Left lung (tissue), 10 donors: ENCODE data around the gene MNX1. TPM values are rescaled to one million over a fixed set of nuclear protein-coding genes. Genes with fewer than 3 reads are reported as not detected.

Experiments
- ATAC-seq: fragments of 200-7000 bp; cut with Tn5 transposase; one replicate; pipeline ENCODE4 v1.9.1; 2020; ENCODE audit warnings: moderate library complexity
- DNase-seq, 4 donors: peaks; one replicate each; pipeline ENCODE4 v3.0.0-alpha.2; 2013 to 2020
- H3K27ac ChIP-seq, 2 donors: fragments of 200-600 bp; sonication (generic) in 1 of 2; one replicate each; pipeline versions ENCODE4 v1.5.0 to v1.8.0; 2020 to 2021
- H3K27me3 ChIP-seq, 2 donors: fragments of 200-600 bp; sonication (generic) in 1 of 2; one replicate each; pipeline versions ENCODE4 v1.5.0 to v1.8.0; 2020 to 2021
- H3K36me3 ChIP-seq, 2 donors: fragments of 200-600 bp; sonication (generic) in 1 of 2; one replicate each; pipeline versions ENCODE4 v1.5.0 to v1.8.0; 2020 to 2021
- H3K4me1 ChIP-seq, 2 donors: fragments of 200-600 bp; one replicate each; pipeline ENCODE4 v1.8.0; 2021
- H3K4me3 ChIP-seq, 2 donors: fragments of 200-600 bp; sonication (generic) in 1 of 2; one replicate each; pipeline versions ENCODE4 v1.5.0 to v1.8.0; 2020 to 2021; ENCODE audit warnings: mild to moderate bottlenecking in 1 of 2
- H3K9me3 ChIP-seq, 2 donors: fragments of 200-600 bp; sonication (generic) in 1 of 2; one replicate each; pipeline versions ENCODE4 v1.5.0 to v1.8.0; 2020 to 2021
- intact Hi-C, 2 donors: fragments of 100-400 bp; cut with DNase I; formaldehyde crosslinking; loops; one replicate each; pipeline versions ENCODE4 v1.11.2 to v1.14.2; 2022
- polyA plus RNA-seq, 6 donors: library from polyadenylated mRNA; unstranded; fragments of 120-200 nt; gene quantifications; one replicate each; pipeline ENCODE4 v1.2.1, GENCODE V29; 2013; ENCODE audit not compliant: insufficient read length in 6 of 6
- total RNA-seq, 2 donors: library from RNA; stranded (reverse); fragmentation: NEBNext Ultra II Directional; extraction: Animal tissue kit (Norgen Biotek cat#: 25700); gene quantifications; one replicate each; pipeline ENCODE4 v1.2.1, GENCODE V29; 2021
- TF ChIP-seq, protein P1 (sequence below), 2 donors: fragments of 200-600 bp; sonication (generic) in 1 of 2; IDR thresholded peaks; one replicate each; pipeline versions ENCODE4 v1.5.0 to v1.8.0; 2021; ENCODE audit warnings: antibody characterized with exemption in 2 of 2
- donor health status: DM: no; HTN: yes; CAD: no.
- donor health status: DM: no; HTN: no; CAD: no.

Gene MNX1
- total and polyA plus RNA-seq, 8 donors: 0.26 to 0.76 (median 0.47) TPM; not detected in 1

DNA sequence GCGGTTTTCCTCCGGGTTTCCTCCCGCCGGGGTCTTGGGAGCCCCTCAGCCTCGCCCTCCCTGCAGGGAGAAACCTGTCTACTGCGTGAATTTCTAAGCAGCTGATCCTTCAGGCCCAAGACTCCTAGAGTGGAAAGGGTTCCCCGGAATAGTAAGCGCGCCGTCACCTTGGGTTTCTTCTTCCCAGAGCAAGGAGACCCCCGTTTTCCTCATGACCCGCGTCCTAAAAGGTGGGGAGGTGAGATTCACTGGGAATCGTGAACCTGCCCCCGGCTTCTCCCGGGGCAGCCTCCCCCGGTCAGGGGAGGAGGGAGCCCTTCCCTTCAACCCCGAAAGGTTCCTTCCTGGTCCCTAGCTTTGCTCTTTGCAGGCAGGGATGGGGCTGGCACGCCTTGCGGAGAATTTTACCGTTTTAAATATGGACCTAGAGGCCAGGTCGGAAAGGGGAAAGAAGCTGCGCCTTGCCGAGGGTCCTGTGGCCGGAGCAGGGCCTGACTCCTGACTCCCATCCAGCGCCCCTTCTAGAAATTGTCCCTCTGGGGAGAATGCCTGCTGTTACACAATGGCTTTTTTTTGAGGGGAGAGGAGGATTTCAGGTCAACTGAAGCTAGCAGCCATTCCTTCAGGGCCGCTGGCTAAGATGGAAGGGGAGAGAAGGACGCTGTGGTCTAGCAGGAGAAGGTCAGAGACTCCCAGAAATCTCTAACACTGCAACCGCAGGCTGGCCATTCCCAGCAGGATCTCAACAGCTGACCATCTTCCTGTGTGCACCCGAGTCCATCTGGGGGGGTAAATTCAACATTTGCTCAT lies 11.6 kb upstream of the MNX1 start:
- peak in 1 of 4 donors; percentile 24 for DNase-seq
- ATAC-seq: no peak
- Histone ChIP-seq H3K9me3 (no peaks in the 10 kb centered on the region), H3K27me3 (peaks cover 90 to 100% of the 10 kb centered on the region in 2 donors), H3K36me3 (no peaks in the 10 kb centered on the region), H3K27ac (no peak overlapping the region), H3K4me3 (no peak overlapping the region), H3K4me1 (peaks cover 0 to 14% of the 10 kb centered on the region in 2 donors)
- TF ChIP-seq, protein P1, sequence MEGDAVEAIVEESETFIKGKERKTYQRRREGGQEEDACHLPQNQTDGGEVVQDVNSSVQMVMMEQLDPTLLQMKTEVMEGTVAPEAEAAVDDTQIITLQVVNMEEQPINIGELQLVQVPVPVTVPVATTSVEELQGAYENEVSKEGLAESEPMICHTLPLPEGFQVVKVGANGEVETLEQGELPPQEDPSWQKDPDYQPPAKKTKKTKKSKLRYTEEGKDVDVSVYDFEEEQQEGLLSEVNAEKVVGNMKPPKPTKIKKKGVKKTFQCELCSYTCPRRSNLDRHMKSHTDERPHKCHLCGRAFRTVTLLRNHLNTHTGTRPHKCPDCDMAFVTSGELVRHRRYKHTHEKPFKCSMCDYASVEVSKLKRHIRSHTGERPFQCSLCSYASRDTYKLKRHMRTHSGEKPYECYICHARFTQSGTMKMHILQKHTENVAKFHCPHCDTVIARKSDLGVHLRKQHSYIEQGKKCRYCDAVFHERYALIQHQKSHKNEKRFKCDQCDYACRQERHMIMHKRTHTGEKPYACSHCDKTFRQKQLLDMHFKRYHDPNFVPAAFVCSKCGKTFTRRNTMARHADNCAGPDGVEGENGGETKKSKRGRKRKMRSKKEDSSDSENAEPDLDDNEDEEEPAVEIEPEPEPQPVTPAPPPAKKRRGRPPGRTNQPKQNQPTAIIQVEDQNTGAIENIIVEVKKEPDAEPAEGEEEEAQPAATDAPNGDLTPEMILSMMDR (IDR thresholded peaks at IDR 0.05): no peak
- intact Hi-C loops: no loop called here

GRCh38 chr7:157021071-157021870 lies 10.8 kb upstream of the MNX1 start:
- intact Hi-C loops: no loop called here
- Histone ChIP-seq H3K27ac (no peak overlapping the region), H3K4me3 (no peak overlapping the region), H3K9me3 (no peaks in the 10 kb centered on the region), H3K4me1 (peaks cover 0 to 18% of the 10 kb centered on the region in 2 donors), H3K27me3 (peaks cover 98 to 100% of the 10 kb centered on the region in 2 donors), H3K36me3 (no peaks in the 10 kb centered on the region)
- TF ChIP-seq, protein P1 (IDR thresholded peaks at IDR 0.05): no peak
- no peak for ATAC-seq
- peak in 1 of 4 donors; percentile 77 for DNase-seq

DNA sequence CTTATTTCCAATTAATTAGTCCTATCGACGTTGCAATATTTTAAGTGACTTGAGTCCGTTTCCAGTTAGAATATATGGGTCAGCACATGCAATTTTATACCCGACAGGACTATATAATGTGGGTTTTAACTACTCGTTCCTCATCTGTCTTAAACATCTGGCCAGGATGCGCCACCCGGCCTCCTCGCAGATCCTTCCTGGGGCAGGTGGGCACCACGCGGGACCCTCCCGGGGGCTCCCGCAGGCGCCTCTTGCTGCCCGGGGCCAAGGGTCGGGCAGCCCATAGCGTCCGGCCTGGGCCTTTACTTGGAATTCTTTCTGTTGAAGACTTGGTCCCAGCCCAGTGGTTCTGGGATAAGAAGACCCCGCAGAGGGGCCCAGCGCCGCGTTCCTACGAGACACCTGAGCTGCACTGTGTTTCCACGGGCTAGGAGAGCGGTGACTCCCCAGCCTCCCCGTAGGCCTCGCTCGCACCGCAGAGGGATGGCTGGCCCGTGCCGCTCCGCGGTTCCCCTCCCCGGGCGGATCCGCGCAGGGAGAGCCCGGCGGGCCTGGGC lies 10.1 kb upstream of the MNX1 start:
- no peak for ATAC-seq
- Histone ChIP-seq H3K27me3 (peaks cover 100% of the 10 kb centered on the region in 2 donors), H3K9me3 (no peaks in the 10 kb centered on the region), H3K4me1 (peaks cover 0 to 20% of the 10 kb centered on the region in 2 donors), H3K27ac (no peak overlapping the region), H3K36me3 (no peaks in the 10 kb centered on the region), H3K4me3 (no peak overlapping the region)
- TF ChIP-seq, protein P1 (IDR thresholded peaks at IDR 0.05): no peak
- intact Hi-C loops: no loop called here
- peak in 1 of 4 donors; percentile 64 for DNase-seq

GRCh38 chr7:157019718-157020451 lies 9.4 kb upstream of the MNX1 start:
- no peak overlapping the region for H3K27ac ChIP-seq
- DNase-seq (peak in 1 of 4 donors; percentile 66), ATAC-seq (no peak)
- H3K27me3 ChIP-seq: peaks cover 100% of the 10 kb centered on the region in 2 donors
- H3K36me3 ChIP-seq: no peaks in the 10 kb centered on the region
- intact Hi-C loops: no loop called here
- peaks cover 0 to 20% of the 10 kb centered on the region in 2 donors for H3K4me1 ChIP-seq
- no peak overlapping the region for H3K4me3 ChIP-seq
- TF ChIP-seq, protein P1 (IDR thresholded peaks at IDR 0.05): no peak
- no peaks in the 10 kb centered on the region for H3K9me3 ChIP-seq
